A549 (cell line): Measurements from ENCODE around the gene SUPT5H.

Experiments
- CEBPB ChIP-seq, 2 experiments: fragments of >200 bp in 1 of 2; sonication (Bioruptor Twin) in 1 of 2; formaldehyde crosslinking in 1 of 2; IDR thresholded peaks; 2 replicates each; pipeline ENCODE4 v1.6.1; 2012 to 2016
- CHD2 ChIP-seq: fragments of 150-350 bp; IDR thresholded peaks from 2 replicates; pipeline ENCODE4 v1.6.1; 2014; ENCODE audit warnings: low read length; ENCODE audit not compliant: partially characterized antibody
- ESRRA ChIP-seq: fragments of 150-350 bp; IDR thresholded peaks from 2 replicates; pipeline ENCODE4 v1.6.1; 2014; ENCODE audit warnings: mild to moderate bottlenecking, low read length, borderline replicate concordance
- FOXS1 ChIP-seq: fragments of 250-450 bp; sonication (Bioruptor Pico); IDR thresholded peaks from 2 replicates; pipeline ENCODE4 v1.5.0; 2020; ENCODE audit warnings: mild to moderate bottlenecking, moderate library complexity
- SMC3 ChIP-seq: fragments of >200 bp; sonication (Bioruptor Twin); formaldehyde crosslinking; IDR thresholded peaks from 3 replicates; pipeline ENCODE4 v1.6.1; 2018; ENCODE audit warnings: inconsistent platforms
- TF ChIP-seq, protein P1 (sequence below): fragments of >200 bp; sonication (Bioruptor Twin); formaldehyde crosslinking; IDR thresholded peaks from 3 replicates; pipeline ENCODE4 v1.5.1; 2016
- TF ChIP-seq, protein P2 (sequence below): fragments of 200-600 bp; sonication (generic); IDR thresholded peaks from 2 replicates; pipeline ENCODE4 v1.6.1; 2016; ENCODE audit warnings: antibody characterized with exemption, mild to moderate bottlenecking, moderate library complexity
- TF ChIP-seq, protein P3 (sequence below): IDR thresholded peaks from 2 replicates; pipeline ENCODE4 v1.6.1; 2012

DNA sequence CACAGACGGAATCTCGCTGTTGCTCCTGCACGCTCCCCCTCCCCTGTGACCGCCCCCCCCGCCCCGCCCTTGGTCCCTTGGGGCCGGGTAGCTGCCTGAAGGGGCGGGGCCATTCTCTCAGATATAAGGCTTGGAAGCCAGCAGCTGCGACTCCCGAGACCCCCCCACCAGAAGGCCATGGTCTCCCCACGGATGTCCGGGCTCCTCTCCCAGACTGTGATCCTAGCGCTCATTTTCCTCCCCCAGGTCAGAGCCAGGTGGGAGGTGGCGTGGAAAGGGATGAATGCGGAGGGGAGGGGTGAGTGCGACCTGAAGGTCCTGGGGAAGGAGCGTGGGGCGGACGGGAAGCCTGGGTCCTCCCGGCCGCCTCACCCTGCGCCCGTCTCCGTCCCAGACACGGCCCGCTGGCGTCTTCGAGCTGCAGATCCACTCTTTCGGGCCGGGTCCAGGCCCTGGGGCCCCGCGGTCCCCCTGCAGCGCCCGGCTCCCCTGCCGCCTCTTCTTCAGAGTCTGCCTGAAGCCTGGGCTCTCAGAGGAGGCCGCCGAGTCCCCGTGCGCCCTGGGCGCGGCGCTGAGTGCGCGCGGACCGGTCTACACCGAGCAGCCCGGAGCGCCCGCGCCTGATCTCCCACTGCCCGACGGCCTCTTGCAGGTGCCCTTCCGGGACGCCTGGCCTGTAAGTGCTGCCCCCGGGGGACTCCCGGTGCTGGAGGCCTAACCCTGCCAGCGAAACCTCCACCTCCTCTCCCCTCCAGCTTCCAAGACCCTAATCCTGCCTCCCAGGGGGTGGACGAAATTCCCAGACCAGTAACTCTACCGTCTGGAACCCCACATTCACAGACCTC, 53.6 kb downstream of the SUPT5H start, which contains the start of gene DLL3:
- no peak for TF ChIP-seq CEBPB (IDR thresholded peaks at IDR 0.05)
- TF ChIP-seq, protein P1, sequence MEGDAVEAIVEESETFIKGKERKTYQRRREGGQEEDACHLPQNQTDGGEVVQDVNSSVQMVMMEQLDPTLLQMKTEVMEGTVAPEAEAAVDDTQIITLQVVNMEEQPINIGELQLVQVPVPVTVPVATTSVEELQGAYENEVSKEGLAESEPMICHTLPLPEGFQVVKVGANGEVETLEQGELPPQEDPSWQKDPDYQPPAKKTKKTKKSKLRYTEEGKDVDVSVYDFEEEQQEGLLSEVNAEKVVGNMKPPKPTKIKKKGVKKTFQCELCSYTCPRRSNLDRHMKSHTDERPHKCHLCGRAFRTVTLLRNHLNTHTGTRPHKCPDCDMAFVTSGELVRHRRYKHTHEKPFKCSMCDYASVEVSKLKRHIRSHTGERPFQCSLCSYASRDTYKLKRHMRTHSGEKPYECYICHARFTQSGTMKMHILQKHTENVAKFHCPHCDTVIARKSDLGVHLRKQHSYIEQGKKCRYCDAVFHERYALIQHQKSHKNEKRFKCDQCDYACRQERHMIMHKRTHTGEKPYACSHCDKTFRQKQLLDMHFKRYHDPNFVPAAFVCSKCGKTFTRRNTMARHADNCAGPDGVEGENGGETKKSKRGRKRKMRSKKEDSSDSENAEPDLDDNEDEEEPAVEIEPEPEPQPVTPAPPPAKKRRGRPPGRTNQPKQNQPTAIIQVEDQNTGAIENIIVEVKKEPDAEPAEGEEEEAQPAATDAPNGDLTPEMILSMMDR, result no peak
- TF ChIP-seq, protein P2, sequence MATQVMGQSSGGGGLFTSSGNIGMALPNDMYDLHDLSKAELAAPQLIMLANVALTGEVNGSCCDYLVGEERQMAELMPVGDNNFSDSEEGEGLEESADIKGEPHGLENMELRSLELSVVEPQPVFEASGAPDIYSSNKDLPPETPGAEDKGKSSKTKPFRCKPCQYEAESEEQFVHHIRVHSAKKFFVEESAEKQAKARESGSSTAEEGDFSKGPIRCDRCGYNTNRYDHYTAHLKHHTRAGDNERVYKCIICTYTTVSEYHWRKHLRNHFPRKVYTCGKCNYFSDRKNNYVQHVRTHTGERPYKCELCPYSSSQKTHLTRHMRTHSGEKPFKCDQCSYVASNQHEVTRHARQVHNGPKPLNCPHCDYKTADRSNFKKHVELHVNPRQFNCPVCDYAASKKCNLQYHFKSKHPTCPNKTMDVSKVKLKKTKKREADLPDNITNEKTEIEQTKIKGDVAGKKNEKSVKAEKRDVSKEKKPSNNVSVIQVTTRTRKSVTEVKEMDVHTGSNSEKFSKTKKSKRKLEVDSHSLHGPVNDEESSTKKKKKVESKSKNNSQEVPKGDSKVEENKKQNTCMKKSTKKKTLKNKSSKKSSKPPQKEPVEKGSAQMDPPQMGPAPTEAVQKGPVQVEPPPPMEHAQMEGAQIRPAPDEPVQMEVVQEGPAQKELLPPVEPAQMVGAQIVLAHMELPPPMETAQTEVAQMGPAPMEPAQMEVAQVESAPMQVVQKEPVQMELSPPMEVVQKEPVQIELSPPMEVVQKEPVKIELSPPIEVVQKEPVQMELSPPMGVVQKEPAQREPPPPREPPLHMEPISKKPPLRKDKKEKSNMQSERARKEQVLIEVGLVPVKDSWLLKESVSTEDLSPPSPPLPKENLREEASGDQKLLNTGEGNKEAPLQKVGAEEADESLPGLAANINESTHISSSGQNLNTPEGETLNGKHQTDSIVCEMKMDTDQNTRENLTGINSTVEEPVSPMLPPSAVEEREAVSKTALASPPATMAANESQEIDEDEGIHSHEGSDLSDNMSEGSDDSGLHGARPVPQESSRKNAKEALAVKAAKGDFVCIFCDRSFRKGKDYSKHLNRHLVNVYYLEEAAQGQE, result no peak
- TF ChIP-seq FOXS1 (CRISPR knock-in tag), result no peak
- TF ChIP-seq ESRRA, result no peak
- TF ChIP-seq CHD2, result no peak
- no peak for TF ChIP-seq SMC3
- TF ChIP-seq, protein P3, sequence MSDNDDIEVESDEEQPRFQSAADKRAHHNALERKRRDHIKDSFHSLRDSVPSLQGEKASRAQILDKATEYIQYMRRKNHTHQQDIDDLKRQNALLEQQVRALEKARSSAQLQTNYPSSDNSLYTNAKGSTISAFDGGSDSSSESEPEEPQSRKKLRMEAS, result no peak
